Hindlimb muscle (tissue), 1 donor: ENCODE measurements around the gene RAB27B. TPM values are rescaled to one million over a fixed set of nuclear protein-coding genes. Genes with fewer than 3 reads are reported as not detected.
"Not testable (repeated sequence)": the region's sequence is repeated elsewhere in the genome, so short reads cannot be mapped to it uniquely, and the experiment has no call there.

ENCODE experiments used
- DNase-seq: peaks from one replicate; pipeline ENCODE4 v3.0.0-alpha.2; 2013
- polyA plus RNA-seq: library from polyadenylated mRNA; unstranded; fragments of 120-200 nt; gene quantifications from one replicate; pipeline ENCODE4 v1.2.1, GENCODE V29; 2013; ENCODE audit not compliant: insufficient read length

RAB27B gene
- polyA plus RNA-seq, 1 donor: 0.30 TPM

- DNase-seq: no peak
These were observed 13.2 kb upstream of the RAB27B start for GRCh38 chr18:54815086-54815485.

DNA sequence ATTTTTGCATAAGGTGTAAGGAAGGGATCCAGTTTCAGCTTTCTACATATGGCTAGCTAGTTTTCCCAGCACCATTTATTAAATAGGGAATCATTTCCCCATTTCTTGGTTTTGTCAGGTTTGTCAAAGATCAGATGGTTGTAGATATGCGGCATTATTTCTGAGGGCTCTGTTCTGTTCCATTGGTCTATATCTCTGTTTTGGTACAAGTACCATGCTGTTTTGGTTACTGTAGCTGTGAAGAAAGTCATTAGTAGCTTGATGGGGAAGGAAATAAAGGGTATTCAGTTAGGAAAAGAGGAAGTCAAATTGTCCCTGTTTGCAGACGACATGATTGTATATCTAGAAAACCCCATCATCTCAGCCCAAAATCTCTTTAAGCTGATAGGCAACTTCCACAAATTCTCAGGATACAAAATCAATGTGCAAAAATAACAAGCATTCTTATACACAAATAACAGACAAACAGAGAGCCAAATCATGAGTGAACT, 7.4 kb upstream of the RAB27B start:
- DNase-seq: not testable (repeated sequence)

- DNase-seq: no peak
These were observed 5.1 kb upstream of the RAB27B start for GRCh38 chr18:54822872-54823845.

- DNase-seq: no peak
These were observed 3.5 kb upstream of the RAB27B start for GRCh38 chr18:54824761-54825160.

- DNase-seq: no peak
These were observed 2.5 kb upstream of the RAB27B start for GRCh38 chr18:54825601-54826344.

DNA sequence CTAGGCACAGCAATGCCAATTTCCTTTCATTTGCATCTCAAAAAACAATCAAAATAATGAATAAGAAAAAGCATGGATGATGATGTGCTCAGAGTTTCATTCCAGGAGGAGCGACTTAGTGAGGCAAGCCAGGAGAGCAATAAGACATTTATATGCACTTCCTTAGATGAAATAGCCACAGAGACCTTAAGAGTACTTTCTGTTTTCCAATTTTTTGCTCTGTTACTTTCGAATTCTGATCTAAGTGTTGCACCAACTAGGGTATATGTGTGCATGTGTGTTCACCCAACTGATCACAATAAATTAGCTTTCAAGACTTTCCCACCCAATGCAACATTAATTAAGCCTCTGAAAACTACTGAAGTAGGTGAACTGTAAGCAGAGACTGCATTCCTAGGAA, 709 bp downstream of the RAB27B start:
- DNase-seq: no peak

GRCh38 chr18:54829856-54830255, 1.6 kb downstream of the RAB27B start:
- DNase-seq: no peak

GRCh38 chr18:54830260-54830659, 2.0 kb downstream of the RAB27B start:
- no peak for DNase-seq

- no peak for DNase-seq
These were observed 2.6 kb downstream of the RAB27B start for GRCh38 chr18:54830866-54831265.

DNA sequence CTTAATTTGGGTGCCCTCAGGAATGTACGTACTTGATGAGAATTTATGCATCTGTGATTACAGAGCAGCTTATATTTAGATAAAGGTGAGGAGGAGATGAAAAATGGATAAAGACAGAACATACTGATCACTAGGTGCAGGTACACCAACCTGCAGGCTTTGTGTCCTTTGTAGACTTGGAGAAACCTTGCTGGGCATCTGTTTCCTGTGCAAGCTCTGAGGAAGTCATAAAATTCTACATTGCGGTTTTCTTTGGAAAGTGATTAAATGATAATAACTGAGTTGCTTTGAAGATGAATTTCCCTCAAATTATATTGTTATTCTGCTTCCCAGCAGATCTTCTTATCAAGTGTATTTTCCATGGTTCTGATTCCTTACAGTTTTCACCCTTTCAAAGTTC, 7.7 kb downstream of the RAB27B start:
- DNase-seq: no peak

DNA sequence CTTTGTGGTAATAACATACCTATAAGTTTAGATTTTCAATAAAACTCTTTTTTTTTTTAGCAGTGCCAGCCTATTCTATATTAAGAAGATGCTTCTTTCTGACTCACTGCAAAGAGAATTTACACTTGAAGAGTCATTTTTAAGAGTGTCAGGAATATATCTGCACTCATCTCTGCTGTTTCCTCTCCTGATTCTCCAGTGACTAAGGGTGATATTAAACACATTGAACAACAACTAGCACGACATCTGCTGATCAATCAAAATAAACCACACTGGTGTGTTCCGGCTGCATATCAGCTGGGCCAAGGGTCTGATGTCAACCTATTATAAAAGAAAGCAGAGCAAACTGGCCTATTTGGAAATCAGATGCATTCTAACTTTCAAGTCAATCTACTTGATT, 15.0 kb downstream of the RAB27B start:
- DNase-seq: no peak

DNA sequence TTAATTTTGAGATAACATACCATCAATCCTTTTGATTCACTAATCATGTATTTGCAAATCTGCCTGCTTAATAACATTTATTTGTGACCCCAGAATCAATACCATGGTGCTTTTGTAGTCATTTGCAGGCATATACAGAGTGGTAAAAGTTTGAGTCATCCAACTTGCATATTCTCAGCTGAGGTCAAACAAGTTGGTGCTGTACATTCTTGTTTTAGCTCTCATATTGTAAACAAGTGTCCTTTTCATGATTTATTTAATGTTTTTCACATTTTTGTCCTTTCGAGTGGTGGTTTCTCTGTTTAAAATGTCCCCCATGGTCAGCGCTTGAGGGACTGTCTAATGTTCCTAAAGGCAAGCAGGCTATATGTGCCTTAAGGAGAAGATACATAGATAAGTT, 17.5 kb downstream of the RAB27B start:
- no peak for DNase-seq

DNA sequence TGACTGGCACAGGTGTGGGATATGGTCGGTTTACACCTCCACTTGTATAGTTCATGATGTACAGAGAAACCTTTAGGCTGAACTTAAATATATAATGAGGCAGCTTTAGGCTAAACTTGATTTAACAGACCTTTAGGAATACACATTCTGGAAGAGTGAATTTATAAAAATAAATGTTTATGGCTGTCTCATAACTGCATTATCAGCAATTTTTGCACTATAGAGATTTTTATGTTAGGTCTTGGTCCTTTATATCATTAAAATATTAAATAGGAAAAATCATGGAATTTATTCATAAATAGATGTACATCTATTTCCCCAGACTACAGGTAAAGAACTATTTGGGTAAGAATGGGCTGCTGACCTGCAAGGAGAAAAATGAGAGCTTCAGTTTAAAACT, 19.8 kb downstream of the RAB27B start:
- no peak for DNase-seq

DNA sequence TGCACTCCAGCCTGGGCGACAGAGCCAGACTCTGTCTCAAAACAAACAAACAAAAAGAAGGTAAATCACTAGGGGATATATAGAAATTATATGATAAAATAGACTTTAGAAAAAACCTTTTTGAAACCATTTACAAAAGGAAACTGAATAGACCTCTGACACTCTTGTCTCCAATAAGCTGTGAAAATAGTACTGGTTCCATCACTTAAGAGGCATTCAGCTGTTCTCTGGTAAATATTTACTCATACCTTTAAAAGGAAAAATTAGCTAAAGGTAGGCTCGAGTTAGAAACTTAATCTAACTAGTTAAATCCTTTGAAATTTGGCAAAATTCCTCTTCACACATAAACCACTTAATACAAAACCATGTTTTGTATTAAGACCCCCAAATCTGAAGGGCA, 21.4 kb downstream of the RAB27B start:
- no peak for DNase-seq

DNA sequence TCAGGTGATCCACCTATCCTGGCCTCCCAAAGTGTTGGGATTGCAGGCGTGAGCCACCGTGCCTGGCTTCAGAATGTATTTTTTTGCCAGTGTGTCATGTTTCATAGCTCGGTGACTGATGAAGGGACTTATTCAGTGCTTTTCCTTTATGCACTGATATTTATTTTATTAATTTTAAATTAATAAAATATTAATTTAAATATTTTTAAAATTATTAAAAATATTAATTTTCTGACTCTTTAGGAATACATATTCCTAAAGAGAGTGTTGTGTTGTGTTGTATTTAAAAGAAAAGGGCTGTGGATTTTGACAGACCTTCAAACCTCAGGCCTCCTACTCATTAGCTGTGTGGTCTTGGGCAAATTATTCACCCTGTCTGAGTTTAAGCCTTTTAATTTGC, 22.3 kb downstream of the RAB27B start:
- DNase-seq: no peak

DNA sequence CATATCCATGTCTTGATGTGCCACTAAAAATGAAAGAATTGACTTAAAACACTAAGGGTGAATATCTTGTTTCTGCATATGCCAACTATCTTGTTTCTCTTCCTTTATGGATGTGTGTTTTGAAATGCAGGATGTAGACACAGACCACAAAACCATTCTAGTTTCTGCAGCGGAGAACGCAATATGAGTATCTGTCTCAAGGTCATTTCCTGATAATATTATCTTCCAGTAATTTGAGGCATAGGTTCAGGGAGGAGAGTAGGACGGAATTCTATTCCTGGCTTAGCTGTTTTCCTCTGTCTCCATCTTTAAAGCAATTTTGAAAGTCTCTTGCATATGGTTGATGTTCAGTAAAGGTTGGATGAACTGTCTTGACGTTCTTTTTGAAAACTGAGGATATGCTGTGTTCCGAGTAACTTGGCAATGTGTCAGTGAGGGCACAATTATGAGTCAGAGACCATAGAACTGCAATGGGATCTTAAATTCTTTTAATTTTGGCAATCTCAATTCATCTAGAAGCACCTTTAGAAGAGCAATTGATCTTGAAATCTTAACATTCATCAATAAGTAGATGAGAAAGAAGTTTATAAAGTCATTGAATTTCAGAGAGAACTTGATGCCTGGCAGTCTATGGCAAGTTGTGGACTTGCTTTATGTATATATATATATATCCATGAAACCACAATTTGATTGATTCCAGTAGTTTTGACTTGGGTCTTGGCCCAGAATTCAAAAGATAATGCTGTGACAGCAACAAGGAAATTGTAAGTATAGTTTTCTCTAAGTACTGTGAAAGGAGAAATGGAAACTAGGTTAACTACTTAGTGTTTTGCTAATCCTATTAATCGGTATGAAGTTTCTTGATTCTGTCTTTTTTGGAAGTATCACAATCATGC, 24.8 kb downstream of the RAB27B start:
- no peak for DNase-seq

DNA sequence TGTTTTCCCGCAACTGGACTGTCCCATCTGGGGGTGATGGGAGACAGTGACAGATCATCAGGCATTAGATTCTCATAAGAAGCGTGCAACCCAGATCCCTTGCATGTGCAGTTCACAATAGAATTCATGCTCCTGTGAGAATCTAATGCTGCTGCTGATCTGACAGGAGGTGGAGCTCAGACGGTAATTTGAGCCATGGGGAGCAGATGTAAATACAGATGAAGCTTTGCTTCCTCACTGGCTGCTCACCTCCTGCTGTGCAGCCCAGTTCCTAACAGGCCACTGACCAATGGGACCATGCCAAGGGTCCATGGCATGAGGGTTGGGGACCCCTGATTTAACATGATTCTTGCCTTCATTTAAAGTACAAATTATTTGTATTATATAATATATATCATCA, 26.8 kb downstream of the RAB27B start:
- DNase-seq: not testable (repeated sequence)

GRCh38 chr18:54856105-54856646, 27.9 kb downstream of the RAB27B start:
- no peak for DNase-seq

GRCh38 chr18:54857499-54857898, 29.2 kb downstream of the RAB27B start:
- no peak for DNase-seq

- no peak for DNase-seq
These were observed 31.6 kb downstream of the RAB27B start for GRCh38 chr18:54859667-54860421.

- no peak for DNase-seq
These were observed 32.7 kb downstream of the RAB27B start for GRCh38 chr18:54860941-54861340.
